GM18870 (cell line): ENCODE data around the gene ADH1B.
"Not testable (repeated sequence)": the region's sequence is repeated elsewhere in the genome, so short reads cannot be mapped to it uniquely, and the experiment has no call there.

ENCODE experiments used
- ATAC-seq: cut with Tn5 transposase; IDR thresholded peaks from one replicate; pipeline ENCODE4 v1.9.1; 2021; ENCODE audit warnings: moderate library complexity; ENCODE audit not compliant: unreplicated experiment

The ADH1B gene

DNA sequence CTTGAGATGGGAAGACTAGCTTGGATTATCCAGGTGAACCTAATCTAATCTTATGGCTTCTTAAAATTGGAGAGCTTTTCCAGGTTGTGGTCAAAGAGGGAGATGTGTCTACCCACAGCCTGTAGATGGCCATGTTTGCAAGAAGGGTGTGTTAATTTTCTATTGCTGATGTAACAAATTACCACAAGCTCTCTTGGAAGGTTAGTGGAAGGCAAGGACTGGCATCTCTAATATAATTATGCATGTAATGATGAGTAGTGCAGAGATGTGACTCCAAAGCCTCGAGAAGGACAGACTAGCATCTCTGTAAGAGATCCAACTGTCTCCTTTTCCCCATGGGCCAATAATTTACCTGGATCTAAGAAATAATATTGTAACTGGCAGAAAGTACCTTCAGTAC lies 3.2 kb upstream of the ADH1B start:
- no peak for ATAC-seq

GRCh38 chr4:99323756-99324155 lies 2.6 kb upstream of the ADH1B start:
- ATAC-seq, result no peak

DNA sequence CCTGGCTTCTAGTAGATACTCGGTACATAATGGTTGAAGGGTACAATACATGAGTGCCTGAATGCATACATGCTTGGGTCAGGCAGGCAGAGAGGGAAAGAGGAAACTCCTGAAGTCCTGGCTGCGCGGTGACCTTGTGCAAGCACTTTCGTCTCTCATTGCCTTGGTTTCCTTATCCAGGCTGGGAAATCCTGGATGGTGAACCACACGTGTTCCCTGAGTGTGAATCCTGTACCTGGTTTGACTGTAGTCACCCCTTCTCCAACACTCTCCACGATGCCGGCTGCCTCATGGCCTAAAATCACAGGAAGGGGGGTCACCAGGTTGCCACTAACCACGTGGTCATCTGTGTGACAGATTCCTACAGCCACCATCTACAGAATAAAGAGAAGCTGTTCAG lies 3.4 kb downstream of the ADH1B start:
- not testable (repeated sequence) for ATAC-seq

- no peak for ATAC-seq
Measured at GRCh38 chr4:99317354-99317753, 3.8 kb downstream of the ADH1B start.

DNA sequence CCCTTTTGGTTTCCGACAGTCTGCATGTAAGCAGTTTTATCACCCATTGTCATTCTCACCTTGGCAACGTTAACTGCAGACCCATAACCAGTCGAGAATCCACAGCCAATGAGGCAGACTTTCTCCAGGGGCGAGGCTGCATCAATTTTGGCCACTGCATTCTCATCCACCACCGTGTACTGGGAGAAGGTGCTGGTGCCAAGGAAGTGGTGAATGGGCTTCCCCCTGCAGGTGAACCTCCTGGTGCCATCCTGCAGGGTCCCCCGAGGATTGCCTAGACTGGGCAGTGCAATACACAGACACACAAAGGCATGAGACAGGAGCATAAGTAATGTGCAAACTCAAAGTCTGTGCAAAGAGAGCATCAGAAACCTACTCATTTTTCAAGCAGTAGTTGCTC lies 5.4 kb downstream of the ADH1B start:
- no peak for ATAC-seq

- no peak for ATAC-seq
Measured at GRCh38 chr4:99314211-99314610, 7.0 kb downstream of the ADH1B start.

DNA sequence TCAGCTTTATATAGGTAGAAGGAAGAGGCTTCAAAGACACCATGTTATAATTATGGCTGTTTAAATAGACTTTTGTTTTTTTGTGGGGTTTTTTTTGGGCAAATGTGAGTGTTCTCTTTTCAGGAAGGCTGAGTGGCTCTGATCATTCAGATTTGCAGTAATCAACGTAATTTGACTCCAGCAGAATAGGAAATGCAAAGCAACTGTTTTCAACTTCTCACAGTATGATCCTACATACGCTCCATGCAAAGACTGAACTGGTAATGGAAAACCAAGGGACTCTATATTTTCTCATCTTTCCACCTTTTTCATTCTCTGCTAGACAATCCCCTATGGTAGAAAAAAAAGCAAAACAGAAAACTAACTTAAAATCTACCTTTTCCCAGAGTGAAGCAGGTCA lies 10.8 kb downstream of the ADH1B start:
- ATAC-seq, result no peak

GRCh38 chr4:99305638-99306400 lies 15.4 kb downstream of the ADH1B start:
- no peak for ATAC-seq

- no peak for ATAC-seq
Measured at GRCh38 chr4:99301376-99302164, 19.6 kb downstream of the ADH1B start.

DNA sequence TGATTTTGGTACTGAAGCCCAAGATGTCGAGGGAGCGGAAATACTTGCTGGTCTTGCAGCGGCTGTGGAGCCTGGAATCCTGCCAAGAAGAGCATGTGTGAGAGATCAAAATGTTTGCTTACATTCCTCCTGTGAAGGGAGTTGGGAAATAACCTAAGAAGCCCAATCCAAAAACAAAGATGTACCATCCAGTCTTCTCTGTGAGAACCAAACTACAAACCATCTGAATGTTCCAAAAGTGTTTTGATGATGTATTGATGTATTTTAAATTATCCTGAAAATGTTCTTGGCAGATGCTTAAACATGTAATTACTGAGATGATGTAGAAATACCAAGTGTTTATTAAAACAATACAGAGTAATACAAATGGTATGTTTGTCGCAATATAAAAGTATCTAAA lies 20.3 kb downstream of the ADH1B start:
- no peak for ATAC-seq

DNA sequence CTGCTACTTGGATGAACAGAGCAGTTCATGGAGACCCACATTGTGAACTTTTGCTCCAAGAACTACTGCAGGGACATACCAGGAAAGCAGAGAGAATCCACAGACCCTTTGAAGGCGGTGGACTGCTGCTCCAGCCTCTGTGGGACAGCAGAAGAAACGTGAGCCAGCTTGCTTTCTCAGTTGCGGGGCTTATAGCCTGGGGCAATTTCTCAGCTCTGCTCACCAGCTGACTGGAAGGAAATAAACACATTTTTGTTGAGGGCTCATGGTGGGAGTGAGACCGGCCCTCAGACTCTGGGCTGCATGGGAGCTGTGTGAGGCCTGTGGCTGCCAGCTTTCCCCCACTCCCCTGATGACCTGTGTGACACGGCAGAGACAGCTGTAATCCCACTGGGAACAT lies 27.8 kb downstream of the ADH1B start:
- no peak for ATAC-seq

DNA sequence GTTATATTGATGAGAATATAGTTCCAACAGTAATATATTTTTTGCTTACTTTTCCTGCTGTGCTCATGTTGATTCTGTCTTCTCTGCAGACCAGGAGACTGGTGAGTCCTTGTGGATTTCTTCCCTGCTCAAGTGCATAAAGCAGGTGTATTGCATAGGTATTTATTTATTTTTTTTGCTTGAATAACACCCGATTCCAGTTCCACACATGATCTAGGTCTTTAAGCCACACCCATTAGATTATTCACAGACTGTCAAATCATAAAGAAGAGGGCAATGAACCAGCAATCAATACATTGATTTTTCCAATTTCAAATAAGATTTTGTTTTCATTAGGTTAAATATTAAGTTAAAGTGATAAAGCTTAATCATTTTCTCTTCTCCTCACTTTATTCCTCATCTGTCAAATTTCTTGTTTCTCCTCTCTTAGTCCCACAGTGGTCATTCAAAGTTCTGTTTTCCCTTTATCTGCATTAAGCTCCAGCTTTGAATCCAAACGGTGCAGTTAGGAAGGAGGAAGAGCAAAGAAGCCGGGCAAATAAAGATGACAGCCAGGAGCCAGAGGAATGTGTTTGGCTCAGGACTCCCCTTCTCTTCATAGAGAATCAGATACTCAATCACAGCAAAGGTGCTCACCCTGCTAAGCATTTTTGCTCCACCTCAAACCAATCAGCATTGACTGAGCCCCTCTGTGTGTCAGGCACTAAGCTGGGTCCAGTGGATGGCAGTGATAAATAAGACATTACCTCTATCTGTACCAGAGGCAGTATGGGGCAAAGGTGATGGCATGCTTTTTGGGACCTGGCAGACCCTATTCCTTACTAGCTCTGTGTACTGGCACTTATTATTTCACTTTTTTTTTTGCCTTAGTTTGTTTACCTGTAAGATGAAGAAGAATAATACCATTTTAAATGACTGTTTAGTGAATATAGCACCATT lies 30.1 kb downstream of the ADH1B start, which contains the start of gene ADH1A:
ADH1A (minus strand) TSS at position 138 of the 939 bp plus-strand sequence; CDS start at position 67, 71 bp downstream.
- no peak for ATAC-seq

DNA sequence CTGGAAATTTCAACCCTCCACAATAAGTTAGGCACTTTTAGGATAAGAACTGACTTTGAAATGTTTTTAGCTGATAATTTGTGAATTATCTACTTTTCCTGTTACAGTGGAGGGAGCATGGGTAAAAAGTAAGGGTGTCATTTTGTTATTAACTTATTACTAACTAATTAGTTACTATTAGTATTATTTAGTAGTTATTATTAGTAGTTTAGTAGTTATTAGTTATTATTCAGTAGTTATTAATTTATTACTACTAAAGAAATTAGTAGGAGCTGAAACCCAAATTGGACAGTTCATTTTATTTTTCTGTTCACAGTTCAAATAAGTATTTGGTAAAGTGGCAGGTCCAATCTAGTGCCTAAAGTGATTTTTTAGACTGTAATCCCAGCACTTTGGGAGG lies 35.8 kb downstream of the ADH1B start:
- ATAC-seq, result no peak

- no peak for ATAC-seq
Measured at GRCh38 chr4:99282731-99283130, 38.5 kb downstream of the ADH1B start.

GRCh38 chr4:99281261-99281660 lies 39.9 kb downstream of the ADH1B start:
- no peak for ATAC-seq

- no peak for ATAC-seq
Measured at GRCh38 chr4:99276417-99276816, 44.8 kb downstream of the ADH1B start.

GRCh38 chr4:99275885-99276284 lies 45.3 kb downstream of the ADH1B start:
- no peak for ATAC-seq

DNA sequence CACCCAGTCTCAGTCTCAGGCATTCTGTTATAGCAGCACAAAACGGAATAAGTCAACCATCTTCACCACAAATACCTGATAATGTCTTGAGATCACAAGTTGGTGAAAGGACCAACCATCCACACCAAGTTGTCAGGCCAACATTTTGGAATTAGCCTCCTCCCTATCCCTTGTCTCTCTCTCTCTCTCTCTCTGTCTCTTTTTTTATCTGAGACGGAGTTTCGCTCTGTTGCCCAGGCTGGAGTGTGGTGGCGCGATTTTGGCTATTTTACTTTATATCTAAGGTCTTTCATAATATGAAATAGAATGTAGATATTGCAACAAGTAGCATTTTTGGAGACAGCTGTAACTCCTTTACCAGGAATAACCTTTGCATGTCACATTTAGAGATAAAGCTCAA lies 46.2 kb downstream of the ADH1B start:
- no peak for ATAC-seq

DNA sequence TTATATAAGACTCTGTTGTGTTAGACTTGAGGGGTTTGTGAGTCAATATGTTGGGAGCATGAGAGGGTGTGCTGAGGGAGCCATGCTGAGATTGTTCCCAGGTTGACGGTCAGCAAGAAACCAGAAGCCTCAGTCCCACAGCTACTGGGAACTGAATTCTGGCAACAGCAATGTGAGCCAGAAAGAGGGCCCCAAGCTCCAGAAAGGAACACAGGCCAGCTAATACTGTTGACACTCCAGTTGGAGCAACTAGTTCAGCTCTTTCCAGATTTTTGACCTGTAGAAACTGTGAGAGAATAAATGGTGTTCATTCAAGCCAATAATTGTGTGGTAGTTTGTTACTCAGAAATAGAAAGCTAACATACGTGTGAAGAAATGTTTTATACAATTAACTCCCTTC lies 47.5 kb downstream of the ADH1B start:
- no peak for ATAC-seq

GRCh38 chr4:99264927-99265326 lies 56.3 kb downstream of the ADH1B start:
- peak; percentile 79 for ATAC-seq
